Colonic mucosa (tissue), 4 donors: ENCODE results near the gene FAHD1. TPM values are rescaled to one million over a fixed set of nuclear protein-coding genes. Genes with fewer than 3 reads are reported as not detected.

Experiments
- DNase-seq: peaks from one replicate; pipeline ENCODE4 v3.0.0-alpha.2; 2020
- H3K27ac ChIP-seq: fragments of 200-600 bp; one replicate; pipeline ENCODE4 v1.8.0; 2021
- H3K27me3 ChIP-seq: fragments of 200-600 bp; one replicate; pipeline ENCODE4 v1.8.0; 2021
- H3K36me3 ChIP-seq: fragments of 200-600 bp; one replicate; pipeline ENCODE4 v1.8.0; 2021
- H3K4me1 ChIP-seq: fragments of 200-600 bp; one replicate; pipeline ENCODE4 v1.8.0; 2021; ENCODE audit warnings: mild to moderate bottlenecking
- H3K4me3 ChIP-seq: fragments of 200-600 bp; one replicate; pipeline ENCODE4 v1.8.0; 2021
- H3K9ac ChIP-seq, 2 donors: one replicate each; pipeline ENCODE4 v1.7.0; 2013; ENCODE audit warnings: control low read depth in 2 of 2, low read depth in 2 of 2, low read length in 2 of 2
- H3K9me3 ChIP-seq: fragments of 200-600 bp; one replicate; pipeline ENCODE4 v1.8.0; 2021
- intact Hi-C: fragments of 100-400 bp; cut with DNase I; formaldehyde crosslinking; loops from one replicate; pipeline ENCODE4 v1.14.1; 2022
- total RNA-seq, 2 donors: library from RNA; stranded (reverse); fragmentation: NEBNext Ultra II Directional in 1 of 2; extraction: Animal tissue kit (Norgen Biotek cat#: 25700) in 1 of 2; gene quantifications; one replicate each; pipeline ENCODE4 v1.2.1, GENCODE V29; 2021
- TF ChIP-seq, protein P1 (sequence below): fragments of 200-600 bp; IDR thresholded peaks from one replicate; pipeline ENCODE4 v1.8.0; 2022; ENCODE audit warnings: antibody characterized with exemption, mild to moderate bottlenecking
- donor health status: healthy.
- donor health status: DM: no; HTN: no; CAD: no.
- donor health status: DM: no; HTN: no; CAD: no.

The FAHD1 gene
- total RNA-seq, 2 donors from 2014 or later: 55.5 to 73.9 TPM

DNA sequence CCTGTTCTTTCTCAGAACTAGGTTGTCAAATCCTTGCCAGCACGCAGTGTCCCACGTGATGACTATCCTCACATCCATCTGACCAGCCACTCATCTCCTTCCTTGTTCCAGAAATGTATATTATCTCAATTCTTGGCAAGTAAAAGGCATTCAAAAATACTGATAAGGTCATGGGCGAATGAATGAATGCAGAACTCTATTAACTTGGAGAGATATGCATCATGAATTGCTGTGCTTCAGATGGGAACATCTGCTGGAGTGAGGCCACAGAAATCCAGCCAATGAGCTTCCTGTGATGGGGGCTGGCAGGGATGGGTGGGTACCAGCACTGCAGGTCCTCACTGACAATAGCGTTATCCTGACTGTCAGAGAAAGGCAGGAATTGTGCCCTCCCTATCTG is 19.0 kb downstream of the FAHD1 start:
- Histone ChIP-seq H3K9me3 (no peaks in the 10 kb centered on the region), H3K27me3 (no peaks in the 10 kb centered on the region), H3K9ac (no peak overlapping the region), H3K36me3 (no peaks in the 10 kb centered on the region), H3K4me1 (no peaks in the 10 kb centered on the region), H3K4me3 (no peak overlapping the region), H3K27ac (no peak overlapping the region)
- DNase-seq: no peak
- TF ChIP-seq, protein P1, sequence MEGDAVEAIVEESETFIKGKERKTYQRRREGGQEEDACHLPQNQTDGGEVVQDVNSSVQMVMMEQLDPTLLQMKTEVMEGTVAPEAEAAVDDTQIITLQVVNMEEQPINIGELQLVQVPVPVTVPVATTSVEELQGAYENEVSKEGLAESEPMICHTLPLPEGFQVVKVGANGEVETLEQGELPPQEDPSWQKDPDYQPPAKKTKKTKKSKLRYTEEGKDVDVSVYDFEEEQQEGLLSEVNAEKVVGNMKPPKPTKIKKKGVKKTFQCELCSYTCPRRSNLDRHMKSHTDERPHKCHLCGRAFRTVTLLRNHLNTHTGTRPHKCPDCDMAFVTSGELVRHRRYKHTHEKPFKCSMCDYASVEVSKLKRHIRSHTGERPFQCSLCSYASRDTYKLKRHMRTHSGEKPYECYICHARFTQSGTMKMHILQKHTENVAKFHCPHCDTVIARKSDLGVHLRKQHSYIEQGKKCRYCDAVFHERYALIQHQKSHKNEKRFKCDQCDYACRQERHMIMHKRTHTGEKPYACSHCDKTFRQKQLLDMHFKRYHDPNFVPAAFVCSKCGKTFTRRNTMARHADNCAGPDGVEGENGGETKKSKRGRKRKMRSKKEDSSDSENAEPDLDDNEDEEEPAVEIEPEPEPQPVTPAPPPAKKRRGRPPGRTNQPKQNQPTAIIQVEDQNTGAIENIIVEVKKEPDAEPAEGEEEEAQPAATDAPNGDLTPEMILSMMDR: no peak
- intact Hi-C loops: no loop called here

DNA sequence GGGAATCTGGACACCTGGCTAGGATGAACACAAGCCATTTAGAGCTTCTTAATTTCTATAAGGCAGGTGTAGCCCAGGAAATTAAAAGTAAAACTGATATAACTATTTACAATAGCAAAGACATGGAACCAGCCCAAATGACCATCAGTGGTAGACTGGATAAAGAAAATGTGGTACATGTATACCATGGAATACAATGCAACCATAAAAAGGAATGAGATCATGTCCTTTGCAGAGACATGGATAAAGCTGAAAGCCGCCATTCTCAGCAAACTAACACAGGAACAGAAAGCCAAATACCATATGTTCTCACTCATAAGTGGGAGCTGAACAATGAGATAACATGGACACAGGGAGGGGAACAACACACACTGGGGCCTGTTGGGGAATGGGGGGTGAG is 19.4 kb downstream of the FAHD1 start:
- no peak for DNase-seq
- H3K9ac ChIP-seq: no peak overlapping the region
- H3K27me3 ChIP-seq: no peaks in the 10 kb centered on the region
- intact Hi-C loops: no loop called here
- TF ChIP-seq, protein P1: no peak
- no peaks in the 10 kb centered on the region for H3K9me3 ChIP-seq
- H3K36me3 ChIP-seq: no peaks in the 10 kb centered on the region
- no peaks in the 10 kb centered on the region for H3K4me1 ChIP-seq
- no peak overlapping the region for H3K4me3 ChIP-seq
- H3K27ac ChIP-seq: no peak overlapping the region

DNA sequence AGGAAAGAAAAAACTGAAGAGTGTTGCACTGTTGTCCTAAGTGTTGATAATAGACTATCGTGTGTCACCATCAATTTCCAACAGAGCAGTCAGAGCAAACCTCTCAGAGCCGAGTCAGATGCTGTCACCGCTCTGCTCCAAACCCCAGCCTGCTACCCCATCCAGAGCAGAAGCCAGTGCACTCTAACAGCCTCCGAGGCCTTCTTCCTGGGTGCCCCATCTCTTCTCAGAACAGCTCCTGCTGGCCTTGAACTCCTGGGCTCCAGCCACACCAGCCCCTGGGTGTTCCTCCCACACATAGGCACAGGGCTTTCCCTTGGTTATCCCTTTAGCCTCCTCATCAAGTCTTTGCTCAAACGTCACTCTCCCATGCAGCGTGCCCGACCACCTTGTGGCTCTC is 24.0 kb downstream of the FAHD1 start:
- H3K9me3 ChIP-seq: no peaks in the 10 kb centered on the region
- TF ChIP-seq, protein P1: no peak
- intact Hi-C loops: no loop called here
- H3K27ac ChIP-seq: no peak overlapping the region
- H3K9ac ChIP-seq: no peak overlapping the region
- no peak overlapping the region for H3K4me3 ChIP-seq
- no peak for DNase-seq
- no peaks in the 10 kb centered on the region for H3K36me3 ChIP-seq
- H3K27me3 ChIP-seq: no peaks in the 10 kb centered on the region
- no peaks in the 10 kb centered on the region for H3K4me1 ChIP-seq

DNA sequence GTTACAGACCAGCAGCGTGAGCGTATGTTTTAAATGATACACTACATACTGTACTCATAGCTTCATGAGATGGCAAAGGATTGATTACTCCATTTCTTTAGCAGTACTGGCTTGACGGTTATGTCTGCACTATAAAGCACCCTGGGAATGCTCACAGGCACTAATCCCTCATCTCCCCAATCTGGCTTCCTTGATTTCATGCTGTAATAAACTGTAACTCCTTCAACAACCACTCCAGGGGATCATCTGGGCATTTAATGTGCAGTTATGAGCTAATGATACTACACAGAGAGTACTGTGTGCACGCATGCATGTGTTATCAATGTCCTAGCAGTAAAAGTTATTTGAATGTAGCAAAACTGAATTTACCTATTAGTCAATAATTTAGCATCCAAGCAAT is 24.8 kb downstream of the FAHD1 start:
- H3K9ac ChIP-seq: no peak overlapping the region
- H3K4me3 ChIP-seq: no peak overlapping the region
- intact Hi-C loops: no loop called here
- H3K36me3 ChIP-seq: no peaks in the 10 kb centered on the region
- no peak overlapping the region for H3K27ac ChIP-seq
- H3K4me1 ChIP-seq: no peaks in the 10 kb centered on the region
- H3K9me3 ChIP-seq: no peaks in the 10 kb centered on the region
- TF ChIP-seq, protein P1: no peak
- no peak for DNase-seq
- H3K27me3 ChIP-seq: no peaks in the 10 kb centered on the region

DNA sequence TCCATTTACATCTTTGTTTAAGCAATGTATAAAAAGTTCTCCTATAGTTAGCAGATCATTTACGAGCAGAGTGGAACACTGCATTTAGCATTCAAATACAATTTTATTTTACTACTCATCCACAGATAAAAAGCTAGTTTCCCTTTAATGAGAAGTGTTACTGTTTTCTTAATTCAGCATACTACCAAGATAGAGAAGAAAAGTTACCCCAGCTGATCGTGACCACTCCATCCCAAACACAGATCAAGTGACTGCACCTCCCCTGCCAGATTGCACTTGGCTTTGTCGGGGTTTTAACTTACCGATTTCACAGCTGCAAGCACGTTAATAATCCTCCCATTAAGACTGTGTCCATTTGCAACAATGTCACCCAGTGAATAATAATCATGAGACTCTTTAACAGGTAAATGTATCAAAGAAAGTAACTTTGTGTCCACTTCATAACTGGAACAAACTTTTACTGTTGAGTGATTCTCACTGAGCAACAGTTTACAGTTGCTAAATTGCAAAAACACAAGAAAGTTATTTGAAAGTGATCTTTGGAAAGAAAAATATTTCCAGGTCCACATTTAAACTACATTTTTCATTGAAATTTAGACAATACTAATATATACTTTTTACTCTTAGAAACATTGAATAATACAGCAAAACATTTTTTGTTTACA is 30.6 kb downstream of the FAHD1 start:
- TF ChIP-seq, protein P1: no peak
- intact Hi-C loops: no loop called here
- Histone ChIP-seq H3K36me3 (no peaks in the 10 kb centered on the region), H3K9ac (no peak overlapping the region), H3K9me3 (no peaks in the 10 kb centered on the region), H3K4me3 (no peak overlapping the region), H3K27me3 (no peaks in the 10 kb centered on the region), H3K27ac (no peak overlapping the region), H3K4me1 (no peaks in the 10 kb centered on the region)
- DNase-seq: no peak
